K562 (cell line): ENCODE data around the gene TBCCD1. TPM values are rescaled to one million over a fixed set of nuclear protein-coding genes. Genes with fewer than 3 reads are reported as not detected.
A peak's percentile ranks its signal among the peaks of the same experiment; 100 is the strongest.
"Not testable (repeated sequence)": the region's sequence is repeated elsewhere in the genome, so short reads cannot be mapped to it uniquely, and the experiment has no call there.

ENCODE experiments used
- ATAC-seq: fragments of 200-7000 bp; cut with Tn5 transposase; 3 replicates; pipeline ENCODE4 v1.9.1; 2020; ENCODE audit warnings: moderate library complexity
- BruUV-seq: library from RNA; stranded (reverse); fragments of 400-500 nt; replicated peaks from 2 replicates; lab custom pipeline; 2021; lab: Mats Ljungman, UMichigan
- CTCF ChIA-PET: fragments of 300-600 bp; formaldehyde crosslinking; extraction: SDS; loops from one replicate; lab custom pipeline; 2021; ENCODE audit warnings: low intra/inter-chr PET ratio; lab: Yijun Ruan, JAX
- POLR2A ChIA-PET: fragments of 300-600, 350-650 bp; sonication (Branson Sonifier 250); formaldehyde crosslinking; extraction: SDS; loops from one replicate; lab custom pipeline; 2021; ENCODE audit warnings: antibody characterized with exemption, inconsistent platforms; lab: Yijun Ruan, JAX
- DNase-seq, 4 experiments: peaks; one replicate each; pipeline versions ENCODE4 v3.0.0 to v3.0.0-alpha.2; 2011 to 2018; ENCODE audit warnings: low spot score in 3 of 4, mixed read lengths in 3 of 4; ENCODE audit errors: extremely low read depth in 1 of 4
- FAIRE-seq: peaks from 2 replicates; lab custom pipeline; 2011; peaks lifted over from hg19 to GRCh38; lab: Jason Lieb, UNC
- H2AFZ ChIP-seq: 2 replicates; pipeline ENCODE4 v1.6.0; 2011; ENCODE audit warnings: low read depth, low read length, control low read depth, inconsistent platforms
- H3K27ac ChIP-seq: fragments of 200-600 bp; 3 replicates; pipeline ENCODE4 v1.8.0; 2011; ENCODE audit warnings: low read depth, mild to moderate bottlenecking, control low read depth, inconsistent platforms, low read length, moderate library complexity, mixed read lengths; ENCODE audit errors: extremely low read depth
- H3K27me3 ChIP-seq, 2 experiments: fragments of 300-600 bp in 1 of 2; 2 replicates in 1 of 2; 3 replicates in 1 of 2; pipeline versions ENCODE4 v1.6.0 to v1.8.0; 2011; ENCODE audit warnings: inconsistent platforms in 2 of 2, low read length in 2 of 2, mild to moderate bottlenecking in 1 of 2, mixed read lengths in 1 of 2, moderate library complexity in 1 of 2; ENCODE audit not compliant: control insufficient read depth in 2 of 2, insufficient read depth in 2 of 2
- H3K36me3 ChIP-seq: fragments of 300-600 bp; 3 replicates; pipeline ENCODE4 v1.8.0; 2011; ENCODE audit warnings: mild to moderate bottlenecking, low read length, inconsistent platforms; ENCODE audit not compliant: control insufficient read depth, insufficient read depth
- H3K4me1 ChIP-seq, 2 experiments: fragments of 200-600 bp in 1 of 2; replicated peaks in 1 of 2; 2 replicates in 1 of 2; 3 replicates in 1 of 2; pipeline versions ENCODE4 v1.5.1 to v1.8.0; 2011; ENCODE audit warnings: inconsistent platforms in 2 of 2, low read length in 2 of 2, mild to moderate bottlenecking in 1 of 2, mixed read lengths in 1 of 2, moderate library complexity in 1 of 2; ENCODE audit not compliant: control insufficient read depth in 2 of 2, insufficient read depth in 2 of 2
- H3K4me2 ChIP-seq: 2 replicates; pipeline ENCODE4 v1.6.1; 2011; ENCODE audit warnings: low read length, control low read depth, inconsistent platforms, mixed read lengths; ENCODE audit not compliant: insufficient read depth
- H3K4me3 ChIP-seq: fragments of 200-600 bp; sonication (generic), shearing (Covaris generic); 2 replicates; pipeline ENCODE4 v1.5.1; 2016; ENCODE audit warnings: control low read depth, inconsistent platforms
- H3K79me2 ChIP-seq: fragments of 200-600 bp; 3 replicates; pipeline ENCODE4 v1.8.0; 2011; ENCODE audit warnings: low read length, inconsistent platforms; ENCODE audit not compliant: control insufficient read depth, insufficient read depth
- H3K9ac ChIP-seq, 2 experiments: 2 replicates each; pipeline versions ENCODE4 v1.6.0 to v1.6.1; 2011; ENCODE audit warnings: low read depth in 2 of 2, low read length in 2 of 2, control low read depth in 1 of 2, inconsistent platforms in 1 of 2, mild to moderate bottlenecking in 1 of 2, mixed read lengths in 1 of 2; ENCODE audit not compliant: insufficient read depth in 1 of 2
- H3K9me1 ChIP-seq: one replicate; pipeline ENCODE4 v1.6.0; 2011; ENCODE audit warnings: inconsistent platforms, mild to moderate bottlenecking, low read length, moderate library complexity; ENCODE audit not compliant: control insufficient read depth, insufficient read depth
- H3K9me3 ChIP-seq: replicated peaks from 2 replicates; pipeline ENCODE4 v1.5.1; 2011; ENCODE audit warnings: low read depth, low read length, inconsistent platforms; ENCODE audit not compliant: control insufficient read depth, insufficient read depth
- H4K20me1 ChIP-seq: replicated peaks from 2 replicates; pipeline ENCODE4 v1.6.1; 2011; ENCODE audit warnings: low read length, inconsistent platforms, mixed read lengths; ENCODE audit not compliant: control insufficient read depth, insufficient read depth
- FOXA3 ChIP-seq, 2 experiments: fragments of 450-650 bp in 1 of 2; sonication (generic) in 1 of 2; formaldehyde crosslinking; IDR thresholded peaks in 1 of 2; conservative IDR thresholded peaks in 1 of 2; 2 replicates each; pipeline versions ENCODE4 v1.4.0 to v1.8.0; 2020 to 2022; ENCODE audit warnings: mild to moderate bottlenecking in 2 of 2, missing genetic modification reagents in 1 of 2
- KDM1A ChIP-seq, 2 experiments: fragments of 450-650 bp; IDR thresholded peaks; 2 replicates each; pipeline ENCODE4 v1.6.1; 2016; ENCODE audit warnings: mild to moderate bottlenecking in 2 of 2
- MEIS2 ChIP-seq: fragments of 450-650 bp; IDR thresholded peaks from 2 replicates; pipeline ENCODE4 v1.6.1; 2014; ENCODE audit warnings: mild to moderate bottlenecking; ENCODE audit not compliant: partially characterized antibody
- PBX2 ChIP-seq, 2 experiments: IDR thresholded peaks in 1 of 2; conservative IDR thresholded peaks in 1 of 2; 2 replicates each; pipeline ENCODE4 v1.6.1; 2016; ENCODE audit warnings: low read depth in 2 of 2, mild to moderate bottlenecking in 1 of 2, missing compliant biosample characterization in 1 of 2, missing genetic modification characterization in 1 of 2, moderate library complexity in 1 of 2
- RCOR1 ChIP-seq, 2 experiments: IDR thresholded peaks; 2 replicates each; pipeline ENCODE4 v1.6.1; 2012; ENCODE audit warnings: low read depth in 2 of 2, low read length in 2 of 2, borderline replicate concordance in 1 of 2, improper control_type of control experiment in 1 of 2
- SPI1 ChIP-seq: IDR thresholded peaks from 2 replicates; pipeline ENCODE4 v1.6.1; 2011; ENCODE audit warnings: low read depth, low read length, control low read depth, borderline replicate concordance
- WGBS: fragments of 100-300 bp; shearing (Covaris generic); methylation state at CpG from one replicate; pipeline ENCODE4 v1.1.6; 2016; ENCODE audit warnings: low coverage, mixed read lengths; ENCODE audit not compliant: insufficient coverage; ENCODE audit errors: missing lambda C conversion rate; 5-methylcytosine and 5-hydroxymethylcytosine counted together
- in situ Hi-C: fragments of 300-500 bp; cut with MboI; formaldehyde crosslinking; loops from 4 replicates; pipeline ENCODE4 v1.15.0; 2018; ENCODE audit warnings: inconsistent platforms, mixed read lengths
- intact Hi-C: fragments of 100-400 bp; cut with micrococcal nuclease; formaldehyde crosslinking; loops from 2 replicates; pipeline ENCODE4 v1.14.2; 2022
- polyA plus RNA-seq, 8 experiments: library from polyadenylated mRNA; depleted of rRNA in 4 of 8; stranded (reverse) in 5 of 8; unstranded in 3 of 8; fragments of >200 nt; fragmentation: Nextera tagmentation in 2 of 8; fragmentation: Illumina TruSeq in 1 of 8; extraction: Ambion mirVana in 2 of 8; extraction: Trizol in 1 of 8; gene quantifications; 2 replicates each; pipeline versions ENCODE4 v1.2.1 to v1.2.3, GENCODE V29; 2011 to 2014; ENCODE audit warnings: inconsistent platforms in 1 of 8, missing spikeins in 1 of 8
- total RNA-seq, 7 experiments: library from RNA; depleted of rRNA in 6 of 7; stranded (reverse); fragments of >200 nt in 6 of 7; fragmentation: Illumina TruSeq in 2 of 7; extraction: Trizol in 2 of 7; gene quantifications; 2 replicates each; pipeline versions ENCODE4 v1.2.1 to v1.2.3, GENCODE V29; 2011 to 2021; ENCODE audit warnings: low replicate concordance in 1 of 7
- TF ChIP-seq, protein P1 (sequence below): IDR thresholded peaks from 2 replicates; pipeline ENCODE4 v1.6.1; 2011; ENCODE audit warnings: borderline replicate concordance, low read depth, mild to moderate bottlenecking, moderate library complexity, low read length; ENCODE audit not compliant: insufficient read depth, poor library complexity, severe bottlenecking

Gene TBCCD1
- total and polyA plus RNA-seq, 9 of the 15 experiments (the other 6 are each of a cell fraction or from before 2014, with no cell fraction given): 17.7 to 31.1 (median 21.2) TPM

DNA sequence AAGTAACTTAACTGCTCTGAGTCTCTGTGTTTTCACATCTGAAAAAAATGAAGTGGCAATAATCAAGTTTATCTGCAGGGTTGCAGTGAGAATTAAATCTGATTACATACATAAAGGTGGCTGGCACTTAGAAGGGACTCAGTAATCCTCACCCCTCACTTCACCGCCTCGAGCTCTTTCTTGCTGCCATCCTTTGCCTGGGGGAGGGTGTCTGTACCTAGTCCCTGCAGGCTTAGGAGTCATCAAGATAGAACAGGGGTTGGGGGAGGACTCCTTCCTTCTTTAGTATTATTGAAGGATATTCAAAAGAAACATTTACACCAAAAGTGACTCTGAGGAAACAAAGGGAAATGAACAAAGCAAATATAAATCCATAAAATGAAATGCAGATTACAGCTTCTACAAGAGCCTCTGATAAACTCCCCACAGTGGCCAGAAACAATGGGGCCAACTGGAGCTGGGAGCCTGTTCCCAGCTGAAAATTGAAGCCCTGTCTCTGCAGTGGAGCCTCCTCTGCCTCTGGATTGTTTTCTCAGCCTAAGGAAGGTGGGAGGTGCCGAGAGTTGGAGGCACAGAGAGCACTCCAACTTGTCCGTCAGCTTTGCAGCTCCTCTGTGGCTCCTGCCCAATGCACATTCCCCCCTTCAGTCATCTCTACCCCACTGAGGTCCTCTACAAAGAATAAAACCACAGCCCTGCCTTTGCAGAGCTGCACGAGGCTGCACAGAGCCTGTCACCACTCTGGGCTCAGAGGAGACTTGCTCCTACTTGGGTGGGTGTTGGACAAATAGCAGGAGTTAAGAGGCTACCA is 64.8 kb downstream of the TBCCD1 start (continued):
- TF ChIP-seq, protein P1, sequence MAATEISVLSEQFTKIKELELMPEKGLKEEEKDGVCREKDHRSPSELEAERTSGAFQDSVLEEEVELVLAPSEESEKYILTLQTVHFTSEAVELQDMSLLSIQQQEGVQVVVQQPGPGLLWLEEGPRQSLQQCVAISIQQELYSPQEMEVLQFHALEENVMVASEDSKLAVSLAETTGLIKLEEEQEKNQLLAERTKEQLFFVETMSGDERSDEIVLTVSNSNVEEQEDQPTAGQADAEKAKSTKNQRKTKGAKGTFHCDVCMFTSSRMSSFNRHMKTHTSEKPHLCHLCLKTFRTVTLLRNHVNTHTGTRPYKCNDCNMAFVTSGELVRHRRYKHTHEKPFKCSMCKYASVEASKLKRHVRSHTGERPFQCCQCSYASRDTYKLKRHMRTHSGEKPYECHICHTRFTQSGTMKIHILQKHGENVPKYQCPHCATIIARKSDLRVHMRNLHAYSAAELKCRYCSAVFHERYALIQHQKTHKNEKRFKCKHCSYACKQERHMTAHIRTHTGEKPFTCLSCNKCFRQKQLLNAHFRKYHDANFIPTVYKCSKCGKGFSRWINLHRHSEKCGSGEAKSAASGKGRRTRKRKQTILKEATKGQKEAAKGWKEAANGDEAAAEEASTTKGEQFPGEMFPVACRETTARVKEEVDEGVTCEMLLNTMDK: no peak

GRCh38 chr3:186499949-186500348 is 67.2 kb downstream of the TBCCD1 start:
- intact Hi-C loops; BruUV-seq; H3K9me1 ChIP-seq; CTCF ChIA-PET; ATAC-seq; H3K79me2 ChIP-seq; H2AFZ ChIP-seq; FAIRE-seq; H3K27ac ChIP-seq; H3K4me3 ChIP-seq; H3K4me1 ChIP-seq; H3K4me2 ChIP-seq; H4K20me1 ChIP-seq; H3K9ac ChIP-seq; H3K9me3 ChIP-seq; H3K36me3 ChIP-seq; POLR2A ChIA-PET; DNase-seq; in situ Hi-C loops; TF ChIP-seq PBX2 (CRISPR knock-in tag; IDR thresholded peaks at IDR 0.05; ENCODE audit: low read depth): not testable (repeated sequence)
- peaks cover 2 to 34% of the 10 kb centered on the region in 2 experiments; a peak in 3 of 5 replicates for H3K27me3 ChIP-seq
- TF ChIP-seq PBX2 (tag; conservative IDR thresholded peaks at IDR 0.05; ENCODE audit: low read depth): peak; percentile 63
- peak; percentile 66; the same call in 1 of the 2 replicates for TF ChIP-seq SPI1
- peak; percentile 26 to 30; a peak in 1 of 4 replicates for TF ChIP-seq KDM1A (IDR thresholded peaks at IDR 0.05)
- TF ChIP-seq FOXA3 (CRISPR knock-in tag; conservative IDR thresholded peaks at IDR 0.05 in 1 of 2, IDR thresholded peaks at IDR 0.05 in 1 of 2): peak in 1 of 2 experiments; percentile 44; a peak in 2 of 4 replicates
- peak; percentile 56 for TF ChIP-seq MEIS2
- TF ChIP-seq RCOR1 (IDR thresholded peaks at IDR 0.05; ENCODE audit: borderline replicate concordance in 1 of 2, low read depth in 2 of 2, low read length in 2 of 2): 0 out of 4 replicates have a peak, but pooled peaks of 1 of the 2 experiments have one; percentile 31
- 0% methylated on average over 3 of the region's 3 CpGs for WGBS
